GM19467 (cell line): Measurements from ENCODE around the gene IMMT.
"Not testable (repeated sequence)": the region's sequence is repeated elsewhere in the genome, so short reads cannot be mapped to it uniquely, and the experiment has no call there.

Source experiments
- ATAC-seq: cut with Tn5 transposase; IDR thresholded peaks from one replicate; pipeline ENCODE4 v1.9.1; 2021; ENCODE audit warnings: mild to moderate bottlenecking, moderate library complexity; ENCODE audit not compliant: unreplicated experiment

IMMT gene

DNA sequence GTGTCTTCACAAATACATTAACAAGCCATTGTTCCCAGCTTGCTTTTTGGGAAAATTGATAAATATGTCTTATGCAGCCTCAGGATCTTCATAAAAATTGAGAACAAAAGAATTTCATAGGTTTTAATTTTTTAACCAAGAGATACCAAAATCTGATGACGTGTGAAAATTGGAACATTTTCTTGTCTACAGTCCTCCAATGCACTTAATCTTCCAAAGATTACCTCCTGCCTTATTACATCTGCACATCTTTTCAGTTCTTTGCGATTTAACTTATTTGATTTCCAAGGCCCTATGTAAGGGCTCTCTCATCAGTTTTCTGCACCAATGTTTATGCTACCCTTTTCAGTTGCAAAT is 7.1 kb upstream of the IMMT start:
- ATAC-seq: no peak

DNA sequence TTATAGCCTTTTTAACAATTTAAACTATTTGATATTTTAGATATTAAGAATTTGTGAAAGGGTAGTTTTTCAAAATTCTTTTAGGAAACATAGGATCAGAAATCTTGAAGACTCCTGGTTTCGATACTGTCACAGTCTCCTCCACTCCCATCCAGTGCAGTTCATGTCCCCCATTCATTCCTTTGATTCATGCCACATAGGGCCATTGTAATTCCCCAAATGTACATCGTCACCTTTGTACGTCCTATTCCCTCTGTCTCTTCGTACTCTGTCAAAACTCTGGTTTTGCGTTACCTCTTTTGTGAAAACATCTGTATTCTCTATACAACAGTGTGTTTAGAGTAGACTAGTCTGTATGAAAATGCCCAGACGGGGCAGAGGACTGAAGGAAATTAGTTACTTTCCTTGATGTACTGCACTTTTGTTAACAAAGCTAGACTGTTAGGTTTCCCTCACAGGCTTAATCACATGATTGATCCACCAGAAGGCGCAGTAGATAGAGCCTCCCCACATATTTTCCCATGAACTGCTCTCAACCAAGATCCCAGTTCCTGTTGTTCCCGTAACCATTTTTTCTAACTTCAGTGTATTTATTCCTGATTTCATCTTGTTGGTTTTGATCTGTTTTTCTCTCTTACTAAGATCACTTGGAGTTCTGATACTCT is 6.5 kb upstream of the IMMT start:
- ATAC-seq: no peak

DNA sequence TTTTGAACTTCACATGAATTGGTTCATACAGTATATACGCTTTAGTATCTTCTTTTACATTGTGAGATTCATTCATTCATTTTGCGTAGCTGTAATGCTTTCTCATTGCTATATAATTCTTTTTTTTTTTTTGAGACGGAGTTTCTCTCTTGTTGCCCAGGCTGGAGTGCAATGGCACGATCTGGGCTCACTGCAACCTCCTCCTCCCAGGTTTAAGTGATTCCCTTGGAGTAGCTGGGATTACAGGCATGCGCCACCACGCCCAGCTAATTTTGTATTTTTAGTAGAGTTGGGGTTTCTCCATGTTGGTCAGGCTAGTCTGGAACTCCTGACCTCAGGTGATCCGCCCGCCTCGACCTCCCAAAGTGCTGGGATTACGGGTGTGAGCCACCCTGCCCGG is 5.3 kb upstream of the IMMT start:
- ATAC-seq: not testable (repeated sequence)

DNA sequence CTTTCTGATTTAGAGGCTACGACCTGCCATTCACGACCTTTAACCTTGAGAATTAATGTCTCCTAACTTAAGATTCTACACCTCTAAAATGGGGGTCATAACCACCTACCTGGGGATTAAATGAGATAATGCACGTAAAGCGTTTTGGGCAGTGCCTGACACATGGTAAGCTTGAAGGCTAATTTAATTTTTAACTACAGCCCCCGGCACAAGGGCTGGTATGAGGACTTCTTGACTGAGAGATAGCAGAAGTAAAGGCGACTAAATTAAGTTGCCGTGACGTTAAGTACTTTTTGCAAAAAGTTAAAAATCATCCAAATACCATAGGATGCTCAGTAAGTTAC is 4.5 kb upstream of the IMMT start:
- no peak for ATAC-seq

DNA sequence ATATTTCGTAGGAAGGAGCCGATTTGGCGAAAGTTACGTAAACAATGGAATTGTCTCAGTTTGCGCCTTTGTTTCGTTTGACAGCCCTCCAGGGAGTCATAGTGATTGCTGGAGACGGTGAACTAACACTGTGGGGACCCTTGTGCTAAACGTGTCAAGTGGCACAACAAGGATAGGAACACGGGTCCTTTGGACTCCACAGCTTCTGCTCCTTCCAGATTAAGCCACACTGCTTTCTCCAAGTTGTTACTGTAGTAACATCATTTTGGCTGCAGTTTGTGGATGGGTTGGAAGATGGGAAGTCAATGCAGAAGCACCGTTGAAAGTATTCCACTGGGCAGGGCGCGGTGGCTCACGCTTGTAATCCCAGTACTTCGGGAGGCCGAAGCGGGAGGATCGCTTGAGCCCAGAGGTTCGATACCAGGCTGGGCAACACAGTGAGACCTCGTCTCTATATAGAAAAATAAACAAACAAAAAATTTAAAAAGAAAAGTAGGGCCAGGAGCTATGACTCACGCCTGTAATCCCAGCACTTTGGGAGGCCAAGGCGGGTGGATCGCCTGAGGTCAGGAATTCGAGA is 636 bp upstream of the IMMT start:
- ATAC-seq: no peak

DNA sequence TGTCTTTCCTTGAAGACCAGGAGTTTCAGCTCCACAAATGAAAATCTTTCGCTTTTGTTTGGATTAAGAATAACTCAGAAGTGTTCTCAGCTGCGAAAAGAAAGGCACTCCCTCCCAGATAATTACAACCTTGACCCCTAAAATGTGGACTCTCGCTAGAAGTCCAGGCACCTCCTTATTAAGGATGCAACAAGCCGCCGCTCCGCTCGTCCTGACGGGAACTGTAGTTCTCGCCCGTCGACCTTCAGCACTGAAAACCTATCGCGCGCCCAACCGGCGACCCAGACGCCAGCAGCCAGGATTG is 559 bp downstream of the IMMT start:
- no peak for ATAC-seq

DNA sequence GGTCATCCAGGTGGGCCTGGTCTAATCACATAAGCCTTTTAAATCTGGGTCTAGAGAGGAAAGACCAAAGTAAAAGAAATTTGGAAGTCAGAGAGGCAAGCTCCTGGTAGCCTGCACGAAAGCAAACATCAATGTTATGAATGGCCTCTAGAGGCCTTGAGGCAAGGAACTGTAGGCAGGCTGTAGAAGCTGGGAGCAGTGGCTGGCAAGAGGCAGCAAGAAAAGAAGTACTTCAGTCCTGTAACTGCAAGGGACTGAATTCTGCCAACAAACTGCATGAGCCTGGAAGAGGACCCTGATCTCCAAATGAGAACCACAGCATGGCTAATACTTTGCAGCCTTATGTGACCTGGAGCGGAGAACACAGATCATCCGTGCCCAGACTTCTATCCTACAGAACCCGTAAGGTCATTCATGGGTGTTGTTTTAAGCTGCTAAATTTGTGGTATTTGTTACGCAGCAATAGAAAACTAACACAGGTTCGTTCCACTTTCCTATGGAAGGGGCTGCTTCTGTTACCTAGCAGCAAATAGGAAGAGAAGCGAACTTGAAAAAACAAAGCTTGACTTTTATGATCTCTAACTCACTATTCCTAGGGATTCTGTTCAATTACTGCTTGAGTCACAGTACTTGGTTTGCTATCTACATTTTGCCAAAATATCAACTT is 1.2 kb downstream of the IMMT start:
- ATAC-seq: no peak

DNA sequence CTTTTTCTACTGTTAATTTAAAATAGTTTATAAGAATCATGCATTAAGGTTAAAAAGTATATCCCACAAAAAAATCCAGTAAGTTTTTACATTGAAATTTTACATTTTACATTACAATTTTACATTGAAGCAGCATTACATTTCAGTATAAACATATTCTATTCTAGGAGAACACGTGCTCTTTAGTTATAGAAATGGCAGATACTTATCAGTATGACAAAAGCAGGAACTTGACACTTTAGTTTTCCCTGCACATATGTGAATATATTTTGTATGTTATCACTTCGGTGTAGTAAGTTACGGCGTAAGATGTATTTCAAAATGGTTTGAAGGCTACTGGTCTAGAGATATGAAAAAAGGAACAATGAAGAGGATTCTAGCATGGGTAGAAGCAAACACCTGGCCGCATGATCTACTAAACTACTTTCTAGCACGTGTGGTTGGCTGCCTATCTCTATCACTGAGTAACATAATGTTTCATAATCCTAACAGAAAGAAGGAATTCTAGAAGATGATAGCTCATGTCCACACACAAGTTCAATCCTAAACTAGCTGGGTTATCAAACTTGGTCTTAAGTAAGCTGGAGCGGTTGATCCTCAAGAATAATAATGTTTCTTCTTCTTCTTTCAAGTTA is 5.4 kb downstream of the IMMT start:
- no peak for ATAC-seq

DNA sequence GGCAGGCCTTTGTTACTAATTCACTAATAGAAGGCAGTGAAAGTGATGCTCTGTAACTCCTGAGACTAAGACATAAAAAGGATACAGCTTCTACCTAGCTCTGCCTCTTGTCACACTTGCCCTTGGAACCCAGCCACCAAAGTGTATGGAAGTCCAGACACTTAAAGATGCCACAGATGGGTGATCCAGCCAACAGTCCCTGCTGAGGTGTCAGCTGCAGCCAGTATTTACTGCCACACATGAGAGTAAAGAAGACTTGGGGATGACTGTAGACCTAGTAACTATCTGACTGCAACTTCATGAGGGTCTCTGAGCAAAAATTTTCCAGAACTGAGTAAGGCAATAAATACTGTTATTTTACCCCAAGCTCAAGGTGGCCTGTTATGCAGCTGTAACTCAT is 8.8 kb downstream of the IMMT start:
- ATAC-seq: no peak

DNA sequence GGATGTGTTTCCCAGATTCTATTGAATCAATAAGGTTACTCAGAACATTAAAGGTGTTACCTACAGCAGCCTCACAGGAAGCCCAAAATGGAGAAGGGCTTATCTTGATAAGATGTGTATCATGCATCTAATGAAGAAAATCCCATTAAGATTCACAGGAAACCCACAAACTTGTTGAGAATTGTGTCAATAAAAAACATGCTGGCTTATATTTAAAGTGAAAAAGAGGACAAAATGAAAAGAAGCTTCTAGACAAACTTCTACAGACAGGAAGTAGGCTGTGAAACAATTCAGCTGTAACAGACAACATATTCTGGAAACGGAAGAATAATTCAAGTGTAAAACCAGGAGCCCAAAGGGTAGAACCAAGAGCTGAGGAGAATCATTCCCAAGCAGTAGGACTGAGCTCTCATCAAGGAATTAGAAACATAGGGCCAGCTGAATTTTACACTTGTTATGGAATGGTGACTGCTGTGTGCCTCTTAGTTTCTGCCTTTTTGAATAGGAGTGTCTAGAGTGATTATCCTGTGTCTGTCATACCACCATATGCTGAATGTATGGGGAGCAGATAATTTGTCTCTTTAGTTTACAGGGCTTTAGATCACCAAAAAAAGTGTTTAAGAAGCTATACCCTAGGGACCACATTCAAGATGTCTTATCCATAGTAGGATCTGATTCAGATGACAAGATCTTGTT is 9.6 kb downstream of the IMMT start:
- no peak for ATAC-seq

DNA sequence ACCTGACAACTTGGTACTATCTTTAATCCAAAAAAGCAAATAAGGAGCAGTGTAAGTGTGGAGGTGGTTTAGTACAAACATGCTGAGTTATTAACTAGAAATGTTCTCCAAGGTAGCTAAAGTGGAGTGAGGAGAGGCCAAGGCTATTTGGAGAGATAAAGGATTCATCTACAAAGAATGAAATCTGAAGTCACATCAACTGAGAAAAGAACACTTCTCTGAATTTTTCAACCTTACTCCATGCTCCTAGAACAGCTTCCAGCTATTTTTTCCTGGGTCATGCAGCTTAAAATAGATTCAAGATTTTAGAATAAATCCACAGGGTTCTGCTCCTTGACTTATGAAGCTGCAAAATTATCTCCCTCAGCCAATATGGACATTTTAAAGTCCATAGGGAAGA is 18.7 kb downstream of the IMMT start:
- no peak for ATAC-seq

DNA sequence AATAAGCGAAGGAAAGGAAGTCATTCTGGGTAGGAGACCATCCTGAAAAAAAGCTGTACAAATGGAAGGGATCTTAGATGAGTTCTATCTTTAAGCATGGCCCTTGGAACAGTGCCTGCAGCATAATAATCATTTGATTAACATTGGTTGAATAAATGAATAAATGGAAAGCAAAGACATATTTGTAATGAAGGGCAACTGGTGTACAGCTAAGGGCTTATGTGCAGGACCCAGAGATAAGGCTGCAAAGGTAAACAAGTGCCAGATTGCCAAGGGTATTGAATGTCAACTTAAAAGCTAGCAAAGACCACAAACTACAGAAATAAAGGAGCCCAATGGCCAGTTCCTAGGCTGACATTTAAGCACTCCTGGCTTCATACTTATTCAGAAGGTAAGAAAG is 19.4 kb downstream of the IMMT start:
- no peak for ATAC-seq

DNA sequence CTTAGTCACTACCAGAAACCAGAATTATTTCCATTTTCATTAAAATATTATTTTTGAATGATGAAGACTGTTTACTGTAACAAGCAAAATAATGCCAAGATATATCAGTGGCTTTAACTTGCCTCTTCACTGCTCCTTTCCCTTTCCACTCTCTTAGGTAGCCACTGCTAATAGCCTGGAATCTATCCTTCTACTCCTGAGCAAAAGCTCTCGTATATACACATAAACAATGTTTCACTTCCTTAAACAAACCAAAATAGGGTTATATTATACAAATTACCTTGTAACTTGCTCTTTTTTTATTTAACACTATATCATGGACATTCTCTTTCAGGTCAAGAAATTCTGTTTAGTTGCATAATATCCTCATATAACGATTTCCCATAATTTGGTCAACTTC is 20.8 kb downstream of the IMMT start:
- no peak for ATAC-seq

DNA sequence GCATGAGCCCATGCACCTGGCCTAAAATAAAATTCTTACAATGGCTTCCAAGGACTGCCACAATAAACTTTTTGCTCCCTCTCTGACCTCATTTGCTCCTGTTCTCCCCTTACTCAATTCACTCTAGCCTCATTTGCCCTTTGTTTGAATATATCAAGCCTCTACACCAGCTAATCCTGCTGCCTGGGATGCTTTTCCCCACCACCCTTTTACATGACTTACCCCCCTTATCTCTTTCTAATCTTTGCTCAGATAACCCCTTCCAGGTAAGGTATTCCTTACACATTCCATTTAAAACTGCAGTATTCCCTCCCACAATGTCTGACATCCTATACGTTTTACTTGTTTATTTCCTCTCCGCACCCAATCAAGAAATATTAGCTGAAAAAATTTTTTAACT is 22.7 kb downstream of the IMMT start:
- no peak for ATAC-seq

DNA sequence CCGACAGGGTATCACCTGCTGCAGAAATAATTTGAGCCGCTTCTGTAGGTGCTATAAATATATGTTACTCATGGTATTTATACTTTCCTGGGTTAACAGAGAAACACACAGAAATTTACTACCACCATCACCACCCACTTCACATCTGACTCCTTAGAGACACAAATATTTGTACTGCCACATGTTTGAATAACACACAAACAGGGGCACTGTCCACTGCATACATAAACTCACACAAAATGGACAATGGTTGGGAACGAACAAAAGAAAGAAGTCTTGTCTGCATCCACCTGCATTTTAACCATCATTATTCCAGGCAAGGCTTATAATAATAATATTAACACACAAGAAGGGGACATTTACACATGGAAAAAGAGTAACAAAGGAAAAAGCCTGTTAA is 24.0 kb downstream of the IMMT start:
- no peak for ATAC-seq

DNA sequence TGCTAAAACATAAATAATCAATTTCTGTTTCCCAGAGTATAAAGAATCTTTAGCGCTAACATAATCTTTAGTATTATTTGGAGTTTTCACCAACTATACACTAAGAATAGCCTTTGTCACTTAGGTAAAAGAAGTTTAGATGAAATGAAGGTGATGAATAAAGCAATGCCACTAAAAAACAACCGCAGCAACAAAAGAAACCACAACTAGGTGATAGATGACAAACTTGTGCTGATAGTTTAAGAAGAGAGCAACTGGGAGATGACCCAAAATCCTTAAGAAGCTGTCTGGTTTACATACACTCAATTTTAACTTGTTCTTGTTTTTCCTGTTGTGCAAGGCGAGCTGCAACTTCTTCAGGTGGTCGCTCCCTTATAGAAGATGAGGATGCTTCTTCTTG is 24.8 kb downstream of the IMMT start:
- ATAC-seq: no peak

DNA sequence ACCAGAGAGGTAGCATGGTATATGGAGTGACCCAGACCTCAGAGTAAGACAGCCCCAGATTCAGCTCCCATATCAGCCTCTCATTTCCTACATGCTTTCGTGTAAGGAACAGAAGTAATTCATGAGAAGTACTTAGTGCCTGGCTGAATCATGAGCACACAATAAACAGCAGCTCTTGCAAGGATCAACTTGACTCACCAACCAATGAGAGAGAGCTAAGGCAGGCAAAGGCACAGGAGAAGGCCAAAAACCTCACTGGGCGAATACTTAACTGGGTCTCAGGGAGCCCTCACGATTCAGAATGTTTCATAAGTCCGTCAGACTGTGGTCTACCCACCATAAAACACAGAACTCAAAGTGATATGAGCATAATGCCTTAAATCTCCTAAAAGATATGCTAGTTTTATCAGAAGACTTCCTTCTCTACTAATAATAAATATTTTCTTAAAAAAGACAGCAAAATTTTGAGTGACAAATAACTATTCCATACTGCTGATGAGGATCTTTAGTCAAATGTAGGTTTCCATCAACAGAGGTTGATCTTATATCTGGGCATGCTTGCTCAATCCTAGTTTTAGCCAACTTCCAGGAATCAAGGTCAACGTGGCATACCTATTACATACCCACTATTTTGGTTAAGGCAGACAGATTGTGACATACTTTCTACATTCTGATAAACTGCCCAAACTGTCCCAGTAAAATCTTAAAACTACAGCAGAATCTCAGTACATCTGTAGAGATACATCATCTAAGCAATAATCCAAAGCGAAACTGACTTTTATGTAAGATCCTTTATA is 34.9 kb downstream of the IMMT start:
- no peak for ATAC-seq

DNA sequence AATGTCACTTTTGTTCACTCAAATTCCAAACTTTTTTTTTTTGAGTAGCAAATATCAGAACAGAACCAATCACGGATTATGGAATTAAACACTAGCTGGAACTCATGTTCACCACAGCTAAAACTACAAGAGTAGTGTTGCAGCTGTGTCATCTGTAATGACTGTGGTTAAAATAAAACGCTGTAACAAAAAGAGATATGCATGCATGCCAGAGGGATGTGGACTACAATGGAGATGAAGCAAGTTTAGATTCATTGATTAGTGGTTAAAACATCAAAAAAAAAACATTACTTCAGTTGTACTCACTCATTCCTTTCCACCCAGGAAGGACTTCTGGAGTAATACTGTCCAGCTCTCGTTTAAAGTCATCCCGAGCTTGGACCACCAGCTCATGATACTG is 37.0 kb downstream of the IMMT start:
- ATAC-seq: no peak

DNA sequence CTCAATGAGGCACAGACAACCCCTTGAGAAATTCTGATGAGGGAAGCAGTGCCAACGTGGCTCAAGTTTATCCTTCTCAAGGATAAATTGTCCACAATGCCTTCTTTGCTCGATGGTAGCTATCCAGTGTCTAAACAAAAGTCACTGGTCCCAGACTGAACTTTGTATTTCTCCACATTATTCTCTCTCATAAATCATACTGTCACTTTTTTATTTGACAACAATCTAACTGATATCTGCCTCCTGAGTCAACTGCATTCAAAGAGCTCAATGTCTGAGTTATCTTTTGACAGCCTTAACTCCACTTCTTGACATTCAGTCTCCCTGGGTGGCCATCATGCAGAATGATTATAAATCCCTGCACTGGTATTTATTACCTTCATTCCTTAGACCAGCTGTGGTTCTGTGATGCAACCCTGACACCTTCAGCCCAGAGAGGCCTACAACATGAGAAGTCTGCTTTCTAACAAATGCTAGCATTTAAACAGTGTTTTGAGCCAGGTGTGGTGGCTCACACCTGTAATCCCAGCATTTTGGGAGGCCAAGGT is 38.2 kb downstream of the IMMT start:
- ATAC-seq: no peak

DNA sequence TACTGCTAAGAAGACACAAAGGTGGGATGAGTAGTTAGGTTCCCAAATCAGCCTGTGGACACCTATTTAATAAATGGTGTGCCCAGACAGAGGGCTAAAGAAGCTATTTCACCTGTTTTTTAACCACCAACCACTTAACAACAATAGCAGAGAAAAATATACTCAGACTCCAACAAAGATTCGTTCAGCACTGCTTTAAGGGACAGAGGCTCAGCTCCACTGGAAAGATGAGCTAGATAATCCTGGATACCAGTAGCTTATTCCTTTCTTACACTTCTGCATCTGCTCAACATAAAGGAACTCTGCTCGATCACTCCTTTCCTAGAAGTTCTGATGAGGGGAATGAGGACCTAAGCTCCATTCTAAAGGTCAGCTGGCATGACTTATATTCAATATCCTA is 44.8 kb downstream of the IMMT start:
- no peak for ATAC-seq

DNA sequence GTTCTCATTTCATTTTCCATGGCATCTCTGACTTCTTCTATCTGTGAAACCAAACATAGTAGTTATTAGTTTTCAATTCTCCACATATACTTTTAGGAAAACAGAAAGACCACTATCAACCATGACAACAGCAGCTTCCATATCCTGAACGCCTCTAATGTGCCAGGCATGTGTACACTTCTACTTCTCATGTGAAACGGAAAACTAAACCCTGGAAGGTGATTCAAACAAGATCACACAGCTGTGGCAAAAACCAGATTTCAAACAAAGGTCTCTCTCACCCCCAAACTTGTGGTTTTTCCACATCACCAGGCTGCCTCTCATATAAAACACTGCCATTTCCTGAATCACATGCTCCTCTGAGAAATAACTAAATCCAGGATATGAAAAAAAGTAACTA is 47.5 kb downstream of the IMMT start:
- no peak for ATAC-seq
